Measurements from ENCODE around the gene TRIL.

DNA sequence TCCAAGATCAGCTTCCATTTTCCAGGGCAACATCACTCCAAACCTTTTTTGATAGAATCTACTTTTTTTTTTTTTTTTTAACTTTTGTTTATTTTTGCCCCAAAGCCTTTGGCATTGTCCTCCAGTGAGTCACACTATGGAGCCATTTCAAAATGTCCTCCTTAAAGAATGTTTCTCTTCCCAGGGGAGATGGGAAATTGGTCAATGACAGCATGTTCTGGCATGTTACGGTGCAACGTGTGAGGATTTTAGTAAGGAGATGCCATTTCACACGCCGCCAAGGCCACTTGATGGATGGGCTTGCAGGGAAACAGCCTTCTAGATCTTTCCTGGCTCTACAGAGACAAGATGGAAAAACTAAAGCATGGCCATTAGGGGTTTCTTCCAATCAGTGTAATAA is 30.7 kb upstream of the TRIL start:
- TF ChIP-seq, protein P1, sequence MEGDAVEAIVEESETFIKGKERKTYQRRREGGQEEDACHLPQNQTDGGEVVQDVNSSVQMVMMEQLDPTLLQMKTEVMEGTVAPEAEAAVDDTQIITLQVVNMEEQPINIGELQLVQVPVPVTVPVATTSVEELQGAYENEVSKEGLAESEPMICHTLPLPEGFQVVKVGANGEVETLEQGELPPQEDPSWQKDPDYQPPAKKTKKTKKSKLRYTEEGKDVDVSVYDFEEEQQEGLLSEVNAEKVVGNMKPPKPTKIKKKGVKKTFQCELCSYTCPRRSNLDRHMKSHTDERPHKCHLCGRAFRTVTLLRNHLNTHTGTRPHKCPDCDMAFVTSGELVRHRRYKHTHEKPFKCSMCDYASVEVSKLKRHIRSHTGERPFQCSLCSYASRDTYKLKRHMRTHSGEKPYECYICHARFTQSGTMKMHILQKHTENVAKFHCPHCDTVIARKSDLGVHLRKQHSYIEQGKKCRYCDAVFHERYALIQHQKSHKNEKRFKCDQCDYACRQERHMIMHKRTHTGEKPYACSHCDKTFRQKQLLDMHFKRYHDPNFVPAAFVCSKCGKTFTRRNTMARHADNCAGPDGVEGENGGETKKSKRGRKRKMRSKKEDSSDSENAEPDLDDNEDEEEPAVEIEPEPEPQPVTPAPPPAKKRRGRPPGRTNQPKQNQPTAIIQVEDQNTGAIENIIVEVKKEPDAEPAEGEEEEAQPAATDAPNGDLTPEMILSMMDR (IDR thresholded peaks at IDR 0.05; ENCODE audit: poor library complexity) = no peak
- TF ChIP-seq EZH2 (IDR thresholded peaks at IDR 0.05; ENCODE audit: borderline replicate concordance) (no peak), EZH2phosphoT487 (IDR thresholded peaks at IDR 0.05; ENCODE audit: low read depth, severe bottlenecking, unreplicated experiment) (no peak)

Measured in hepatocyte (in vitro differentiated cells).